GM18868 (cell line): ENCODE measurements around the gene CNOT11.
"Not testable (repeated sequence)": the region's sequence is repeated elsewhere in the genome, so short reads cannot be mapped to it uniquely, and the experiment has no call there.

ENCODE experiments used
- ATAC-seq: cut with Tn5 transposase; IDR thresholded peaks from one replicate; pipeline ENCODE4 v1.9.1; 2021; ENCODE audit warnings: mild to moderate bottlenecking, moderate library complexity; ENCODE audit not compliant: unreplicated experiment

The CNOT11 gene

GRCh38 chr2:101308432-101309210 lies 55.9 kb downstream of the CNOT11 start, which contains the start of gene RNF149:
Gene RNF149 (minus strand): TSS chr2:101308701. CDS start chr2:101308588, 113 bp downstream.
- ATAC-seq: peak; percentile 56

- ATAC-seq: no peak
These were observed 57.6 kb downstream of the CNOT11 start for GRCh38 chr2:101310090-101310833.

GRCh38 chr2:101310834-101311695 lies 58.4 kb downstream of the CNOT11 start:
- no peak for ATAC-seq

- no peak for ATAC-seq
These were observed 59.0 kb downstream of the CNOT11 start for GRCh38 chr2:101311696-101312017.

- not testable (repeated sequence) for ATAC-seq
These were observed 63.9 kb downstream of the CNOT11 start for GRCh38 chr2:101316568-101316967.
